SU-DHL-6 (cell line): ENCODE data around the gene RLF.
"Not testable (repeated sequence)": the region's sequence is repeated elsewhere in the genome, so short reads cannot be mapped to it uniquely, and the experiment has no call there.

Experiments used
- H2AFZ ChIP-seq: fragments of 200-600 bp; sonication (generic); 2 replicates; pipeline ENCODE4 v1.6.1; 2014; ENCODE audit warnings: low read depth, mild to moderate bottlenecking, moderate library complexity, mixed read lengths, antibody characterized with exemption, low read length; ENCODE audit not compliant: severe bottlenecking
- H3F3A ChIP-seq: fragments of 200-600 bp; shearing (Covaris generic); 2 replicates; pipeline ENCODE4 v1.6.0; 2016; ENCODE audit warnings: antibody characterized with exemption, mild to moderate bottlenecking; ENCODE audit not compliant: insufficient read depth
- H3K27ac ChIP-seq: fragments of 200-600 bp; sonication (generic); 2 replicates; pipeline ENCODE4 v1.5.1; 2016; ENCODE audit warnings: low read depth, mild to moderate bottlenecking, low read length, moderate library complexity, mixed read lengths
- H3K27me3 ChIP-seq: fragments of 200-600 bp; sonication (generic), shearing (Covaris generic); 2 replicates; pipeline ENCODE4 v1.6.0; 2014; ENCODE audit warnings: mild to moderate bottlenecking, low read length
- H3K36me3 ChIP-seq: fragments of 200-600 bp; sonication (generic); 2 replicates; pipeline ENCODE4 v1.6.1; 2014; ENCODE audit warnings: mild to moderate bottlenecking, low read length, mixed read lengths
- H3K4me2 ChIP-seq: fragments of 300-600, 200-600 bp; shearing (Covaris generic), sonication (generic); 2 replicates; pipeline ENCODE4 v1.6.0; 2014; ENCODE audit warnings: low read length, low read depth, mild to moderate bottlenecking; ENCODE audit not compliant: poor library complexity, severe bottlenecking
- H3K4me3 ChIP-seq: fragments of 200-600 bp; sonication (generic); 2 replicates; pipeline ENCODE4 v1.5.1; 2014; ENCODE audit warnings: antibody characterized with exemption, low read length, mild to moderate bottlenecking, mixed read lengths; ENCODE audit not compliant: insufficient read depth, poor library complexity, severe bottlenecking
- H3K79me2 ChIP-seq: fragments of 200-600 bp; sonication (generic); 2 replicates; pipeline ENCODE4 v1.6.1; 2014; ENCODE audit warnings: mild to moderate bottlenecking, low read length, moderate library complexity; ENCODE audit not compliant: insufficient read depth
- H3K9ac ChIP-seq: fragments of 200-600 bp; sonication (generic); 2 replicates; pipeline ENCODE4 v1.7.0; 2014; ENCODE audit warnings: mild to moderate bottlenecking, low read length
- H3K9me2 ChIP-seq: fragments of 200-600 bp; sonication (generic); replicated peaks from 2 replicates; pipeline ENCODE4 v1.6.1; 2014; ENCODE audit warnings: low read length; ENCODE audit not compliant: insufficient read depth
- H3K9me3 ChIP-seq: fragments of 200-600 bp; sonication (generic); 2 replicates; pipeline ENCODE4 v1.6.1; 2014; ENCODE audit warnings: low read length, mixed read lengths; ENCODE audit not compliant: insufficient read depth
- H4K20me1 ChIP-seq: fragments of 200-600 bp; sonication (generic); 2 replicates; pipeline ENCODE4 v1.6.1; 2014; ENCODE audit warnings: low read depth, mild to moderate bottlenecking, antibody characterized with exemption, low read length, moderate library complexity, mixed read lengths
- CTCF ChIP-seq: fragments of 200-600 bp; sonication (generic); IDR thresholded peaks from one replicate; pipeline ENCODE4 v1.5.1; 2017; ENCODE audit warnings: antibody characterized with exemption, mild to moderate bottlenecking, low read length, moderate library complexity; ENCODE audit not compliant: insufficient read depth, poor library complexity, severe bottlenecking
- EZH2phosphoT487 ChIP-seq: fragments of 200-600 bp; sonication (generic), shearing (Covaris generic); conservative IDR thresholded peaks from 2 replicates; pipeline ENCODE4 v1.6.1; 2018; ENCODE audit warnings: mild to moderate bottlenecking, antibody characterized with exemption, low read length, moderate library complexity, mixed read lengths

The RLF gene

GRCh38 chr1:40218333-40218732, 57.1 kb downstream of the RLF start:
- no peak overlapping the region for H3K9ac ChIP-seq
- no peaks in the 10 kb centered on the region for H3K9me3 ChIP-seq
- H3K4me2 ChIP-seq, result no peak overlapping the region
- H2AFZ ChIP-seq, result no peak overlapping the region
- peaks cover 10% of the 10 kb centered on the region; the same call in 1 of the 2 replicates for H3K36me3 ChIP-seq
- TF ChIP-seq EZH2phosphoT487 (no peak), CTCF (no peak)
- no peaks in the 10 kb centered on the region for H3K9me2 ChIP-seq
- H4K20me1 ChIP-seq, result no peaks in the 10 kb centered on the region
- no peaks in the 10 kb centered on the region for H3K79me2 ChIP-seq
- no peaks in the 10 kb centered on the region for H3K27me3 ChIP-seq
- H3K4me3 ChIP-seq, result no peak overlapping the region
- no peak overlapping the region for H3K27ac ChIP-seq
- peaks cover 4% of the 10 kb centered on the region; the same call in 1 of the 2 replicates for H3F3A ChIP-seq

- H4K20me1 ChIP-seq, H3K27ac ChIP-seq, H3K27me3 ChIP-seq, H3K4me2 ChIP-seq, H2AFZ ChIP-seq, H3K9me3 ChIP-seq, H3K4me3 ChIP-seq, H3K79me2 ChIP-seq, H3K9ac ChIP-seq, H3K9me2 ChIP-seq: not testable (repeated sequence)
- H3K36me3 ChIP-seq, result peaks cover 12% of the 10 kb centered on the region; the same call in 1 of the 2 replicates
- peaks cover 11% of the 10 kb centered on the region for H3F3A ChIP-seq
Observed at GRCh38 chr1:40221471-40221905, 60.3 kb downstream of the RLF start.

GRCh38 chr1:40221977-40222772, 61.0 kb downstream of the RLF start:
- peaks cover 13% of the 10 kb centered on the region; the same call in 1 of the 2 replicates for H3K36me3 ChIP-seq
- no peak overlapping the region for H3K4me2 ChIP-seq
- H3K9me3 ChIP-seq, result no peaks in the 10 kb centered on the region
- no peak overlapping the region for H3K27ac ChIP-seq
- H4K20me1 ChIP-seq, result no peaks in the 10 kb centered on the region
- TF ChIP-seq EZH2phosphoT487 (no peak), CTCF (no peak)
- H2AFZ ChIP-seq, result no peak overlapping the region
- H3K79me2 ChIP-seq, result no peaks in the 10 kb centered on the region
- no peak overlapping the region for H3K4me3 ChIP-seq
- peaks cover 13% of the 10 kb centered on the region for H3F3A ChIP-seq
- H3K9ac ChIP-seq, result no peak overlapping the region
- H3K27me3 ChIP-seq, result no peaks in the 10 kb centered on the region
- no peaks in the 10 kb centered on the region for H3K9me2 ChIP-seq

GRCh38 chr1:40224040-40224439, 62.9 kb downstream of the RLF start:
- no peak overlapping the region for H2AFZ ChIP-seq
- TF ChIP-seq EZH2phosphoT487, result no peak
- TF ChIP-seq CTCF, result no peak
- H3K9ac ChIP-seq, result no peak overlapping the region

More at GRCh38 chr1:40224040-40224439, 62.9 kb downstream of the RLF start:
- no peak overlapping the region for H3K4me2 ChIP-seq
- no peaks in the 10 kb centered on the region for H4K20me1 ChIP-seq
- peaks cover 13% of the 10 kb centered on the region; the same call in 1 of the 2 replicates for H3K36me3 ChIP-seq
- H3K27ac ChIP-seq, result no peak overlapping the region
- peaks cover 13% of the 10 kb centered on the region; the same call in 1 of the 2 replicates for H3F3A ChIP-seq
- H3K27me3 ChIP-seq, result no peaks in the 10 kb centered on the region
- H3K4me3 ChIP-seq, result no peak overlapping the region
- no peaks in the 10 kb centered on the region for H3K9me3 ChIP-seq
- H3K9me2 ChIP-seq, result no peaks in the 10 kb centered on the region
- no peaks in the 10 kb centered on the region for H3K79me2 ChIP-seq
